HepG2 (cell line): ENCODE data around the gene SLC23A2.

Source experiments
- EZH2 ChIP-seq: conservative IDR thresholded peaks from 2 replicates; pipeline ENCODE4 v1.6.1; 2012; ENCODE audit warnings: mild to moderate bottlenecking, low read depth, low read length, moderate library complexity
- MAFK ChIP-seq, 2 experiments: IDR thresholded peaks in 1 of 2; conservative IDR thresholded peaks in 1 of 2; 2 replicates each; pipeline ENCODE4 v1.6.1; 2011; ENCODE audit warnings: improper control_type of control experiment in 2 of 2, low read length in 2 of 2
- TF ChIP-seq, protein P1 (sequence below), 2 experiments: IDR thresholded peaks; 2 replicates each; pipeline ENCODE4 v1.6.1; 2011 to 2012; ENCODE audit warnings: low read length in 2 of 2, borderline replicate concordance in 1 of 2, low read depth in 1 of 2, mild to moderate bottlenecking in 1 of 2, moderate library complexity in 1 of 2

DNA sequence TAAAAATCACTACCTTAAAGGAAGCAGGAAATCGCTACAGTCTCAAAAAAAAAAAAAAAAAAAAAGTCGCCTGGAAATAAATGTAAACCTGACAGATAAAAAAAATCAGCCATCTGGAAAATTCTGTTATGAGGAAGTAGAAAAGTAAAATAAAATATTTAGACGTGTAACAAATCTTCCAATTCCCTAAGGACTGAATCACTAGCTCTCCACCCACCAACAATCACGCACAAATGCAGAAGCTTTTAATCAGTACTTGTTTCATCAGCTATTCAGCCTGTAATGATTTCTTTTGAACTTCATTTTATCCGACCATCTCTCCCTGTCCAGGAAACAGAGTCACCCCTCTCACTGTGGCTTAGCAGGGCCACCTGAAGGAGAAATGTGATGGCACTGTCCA lies 59.0 kb downstream of the SLC23A2 start:
- no peak for TF ChIP-seq MAFK (conservative IDR thresholded peaks at IDR 0.05 in 1 of 2, IDR thresholded peaks at IDR 0.05 in 1 of 2; ENCODE audit: low read length in 2 of 2)
- no peak for TF ChIP-seq EZH2
- TF ChIP-seq, protein P1, sequence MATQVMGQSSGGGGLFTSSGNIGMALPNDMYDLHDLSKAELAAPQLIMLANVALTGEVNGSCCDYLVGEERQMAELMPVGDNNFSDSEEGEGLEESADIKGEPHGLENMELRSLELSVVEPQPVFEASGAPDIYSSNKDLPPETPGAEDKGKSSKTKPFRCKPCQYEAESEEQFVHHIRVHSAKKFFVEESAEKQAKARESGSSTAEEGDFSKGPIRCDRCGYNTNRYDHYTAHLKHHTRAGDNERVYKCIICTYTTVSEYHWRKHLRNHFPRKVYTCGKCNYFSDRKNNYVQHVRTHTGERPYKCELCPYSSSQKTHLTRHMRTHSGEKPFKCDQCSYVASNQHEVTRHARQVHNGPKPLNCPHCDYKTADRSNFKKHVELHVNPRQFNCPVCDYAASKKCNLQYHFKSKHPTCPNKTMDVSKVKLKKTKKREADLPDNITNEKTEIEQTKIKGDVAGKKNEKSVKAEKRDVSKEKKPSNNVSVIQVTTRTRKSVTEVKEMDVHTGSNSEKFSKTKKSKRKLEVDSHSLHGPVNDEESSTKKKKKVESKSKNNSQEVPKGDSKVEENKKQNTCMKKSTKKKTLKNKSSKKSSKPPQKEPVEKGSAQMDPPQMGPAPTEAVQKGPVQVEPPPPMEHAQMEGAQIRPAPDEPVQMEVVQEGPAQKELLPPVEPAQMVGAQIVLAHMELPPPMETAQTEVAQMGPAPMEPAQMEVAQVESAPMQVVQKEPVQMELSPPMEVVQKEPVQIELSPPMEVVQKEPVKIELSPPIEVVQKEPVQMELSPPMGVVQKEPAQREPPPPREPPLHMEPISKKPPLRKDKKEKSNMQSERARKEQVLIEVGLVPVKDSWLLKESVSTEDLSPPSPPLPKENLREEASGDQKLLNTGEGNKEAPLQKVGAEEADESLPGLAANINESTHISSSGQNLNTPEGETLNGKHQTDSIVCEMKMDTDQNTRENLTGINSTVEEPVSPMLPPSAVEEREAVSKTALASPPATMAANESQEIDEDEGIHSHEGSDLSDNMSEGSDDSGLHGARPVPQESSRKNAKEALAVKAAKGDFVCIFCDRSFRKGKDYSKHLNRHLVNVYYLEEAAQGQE (IDR thresholded peaks at IDR 0.05; ENCODE audit: borderline replicate concordance in 1 of 2, low read depth in 1 of 2, low read length in 2 of 2), result no peak
